ENCODE measurements around the gene MAST2. TPM values are rescaled to one million over a fixed set of nuclear protein-coding genes. Genes with fewer than 3 reads are reported as not detected.

MAST2 gene
- total and polyA plus RNA-seq, 9 of the 15 experiments (the other 6 are each of a cell fraction or from before 2014, with no cell fraction given): 0.73 to 32.0 (median 17.8) TPM

- peaks cover 4% of the 10 kb centered on the region for H3K9me1 ChIP-seq (ENCODE audit: control insufficient read depth, insufficient read depth, low read length)
- H3K36me3 ChIP-seq (ENCODE audit: control insufficient read depth, insufficient read depth, low read length): peaks cover 48% of the 10 kb centered on the region
- no peaks in the 10 kb centered on the region for H3K4me1 ChIP-seq (replicated peaks in 1 of 2; ENCODE audit: control insufficient read depth in 2 of 2, insufficient read depth in 2 of 2, low read length in 2 of 2)
- no TSS peak for BruUV-seq (replicated peaks)
- FAIRE-seq (no peak), DNase-seq (ENCODE audit: extremely low read depth in 1 of 4, low spot score in 3 of 4) (no peak), ATAC-seq (no peak)
- in situ Hi-C loops (cut with MboI) (no loop called here), intact Hi-C loops (cut with micrococcal nuclease) (no loop called here)
- H3K27me3 ChIP-seq (ENCODE audit: control insufficient read depth in 2 of 2, insufficient read depth in 2 of 2, low read length in 2 of 2): no peaks in the 10 kb centered on the region
- H3K4me2 ChIP-seq (ENCODE audit: insufficient read depth, low read length): no peak overlapping the region
- POLR2A ChIA-PET: no interaction called here
- 94% methylated on average over 1 of the region's 1 CpG for WGBS (ENCODE audit: insufficient coverage, low coverage, missing lambda C conversion rate)
- H3K79me2 ChIP-seq (ENCODE audit: control insufficient read depth, insufficient read depth, low read length): no peaks in the 10 kb centered on the region
- no peak overlapping the region for H3K9ac ChIP-seq (ENCODE audit: insufficient read depth in 1 of 2, low read depth in 2 of 2, low read length in 2 of 2)
- H2AFZ ChIP-seq (ENCODE audit: low read depth, low read length): no peak overlapping the region
- H3K9me3 ChIP-seq (replicated peaks; ENCODE audit: control insufficient read depth, insufficient read depth, low read depth, low read length): no peaks in the 10 kb centered on the region
- CTCF ChIA-PET (ENCODE audit: low intra/inter-chr PET ratio): no interaction called here
- no peaks in the 10 kb centered on the region for H4K20me1 ChIP-seq (replicated peaks; ENCODE audit: control insufficient read depth, insufficient read depth, low read length)
- no peak overlapping the region for H3K27ac ChIP-seq (ENCODE audit: extremely low read depth, low read depth, low read length)
- H3K4me3 ChIP-seq: no peak overlapping the region
- no peak for TF ChIP-seq ZNF444 (CRISPR knock-in tag; IDR thresholded peaks at IDR 0.05)
- no peak for TF ChIP-seq ZNF140 (CRISPR knock-in tag; IDR thresholded peaks at IDR 0.05)
- TF ChIP-seq ZNF224 (CRISPR knock-in tag; IDR thresholded peaks at IDR 0.05): no peak
- TF ChIP-seq CEBPZ (IDR thresholded peaks at IDR 0.05; ENCODE audit: borderline replicate concordance, low read depth, low read length): no peak
- no peak for TF ChIP-seq CREB3L1 (IDR thresholded peaks at IDR 0.05; ENCODE audit: borderline replicate concordance, low read depth)
- TF ChIP-seq CC2D1A (IDR thresholded peaks at IDR 0.05): no peak
- TF ChIP-seq ZNF609 (CRISPR knock-in tag; IDR thresholded peaks at IDR 0.05; ENCODE audit: borderline replicate concordance): no peak
- no peak for TF ChIP-seq NFYB (IDR thresholded peaks at IDR 0.05; ENCODE audit: extremely low read depth, insufficient read length)
- no peak for TF ChIP-seq MIER1 (IDR thresholded peaks at IDR 0.05; ENCODE audit: low read depth)
- TF ChIP-seq RBBP5 (IDR thresholded peaks at IDR 0.05; ENCODE audit: borderline replicate concordance, insufficient read depth, low read length, poor library complexity, severe bottlenecking): no peak
- TF ChIP-seq RCOR1 (IDR thresholded peaks at IDR 0.05; ENCODE audit: borderline replicate concordance in 1 of 2, low read depth in 2 of 2, low read length in 2 of 2): no peak
- no peak for TF ChIP-seq POLR3G (IDR thresholded peaks at IDR 0.05; ENCODE audit: extremely low read depth, insufficient read length, insufficient replicate concordance)
- TF ChIP-seq MECOM (CRISPR knock-in tag; IDR thresholded peaks at IDR 0.05): no peak
- TF ChIP-seq PHF21A (IDR thresholded peaks at IDR 0.05; ENCODE audit: borderline replicate concordance, low read depth): no peak
Measured at GRCh38 chr1:46005594-46005993, 202.2 kb downstream of the MAST2 start.
